ENCODE measurements around the gene TOR1AIP2. TPM values are rescaled to one million over a fixed set of nuclear protein-coding genes. Genes with fewer than 3 reads are reported as not detected.

Gene TOR1AIP2
- total RNA-seq, 2 donors from 2014 or later = 70.9 to 78.3 TPM

GRCh38 chr1:179803918-179804317, 73.7 kb downstream of the TOR1AIP2 start:
- no peaks in the 10 kb centered on the region for H3K36me3 ChIP-seq (ENCODE audit: control insufficient read depth, insufficient read depth, low read length)
- H3K9ac ChIP-seq (ENCODE audit: extremely low read depth, low read length, poor library complexity, severe bottlenecking) = no peak overlapping the region
- Mint-ChIP-seq H3K27ac (no peak overlapping the region), H3K9me3 (no peaks in the 10 kb centered on the region), H3K27me3 (ENCODE audit: insufficient read depth) (peaks cover 2% of the 10 kb centered on the region), H3K4me1 (peaks cover 5% of the 10 kb centered on the region), H3K4me3 (no peak overlapping the region), H3K36me3 (ENCODE audit: low read depth) (no peaks in the 10 kb centered on the region)
- TF ChIP-seq, protein P1, sequence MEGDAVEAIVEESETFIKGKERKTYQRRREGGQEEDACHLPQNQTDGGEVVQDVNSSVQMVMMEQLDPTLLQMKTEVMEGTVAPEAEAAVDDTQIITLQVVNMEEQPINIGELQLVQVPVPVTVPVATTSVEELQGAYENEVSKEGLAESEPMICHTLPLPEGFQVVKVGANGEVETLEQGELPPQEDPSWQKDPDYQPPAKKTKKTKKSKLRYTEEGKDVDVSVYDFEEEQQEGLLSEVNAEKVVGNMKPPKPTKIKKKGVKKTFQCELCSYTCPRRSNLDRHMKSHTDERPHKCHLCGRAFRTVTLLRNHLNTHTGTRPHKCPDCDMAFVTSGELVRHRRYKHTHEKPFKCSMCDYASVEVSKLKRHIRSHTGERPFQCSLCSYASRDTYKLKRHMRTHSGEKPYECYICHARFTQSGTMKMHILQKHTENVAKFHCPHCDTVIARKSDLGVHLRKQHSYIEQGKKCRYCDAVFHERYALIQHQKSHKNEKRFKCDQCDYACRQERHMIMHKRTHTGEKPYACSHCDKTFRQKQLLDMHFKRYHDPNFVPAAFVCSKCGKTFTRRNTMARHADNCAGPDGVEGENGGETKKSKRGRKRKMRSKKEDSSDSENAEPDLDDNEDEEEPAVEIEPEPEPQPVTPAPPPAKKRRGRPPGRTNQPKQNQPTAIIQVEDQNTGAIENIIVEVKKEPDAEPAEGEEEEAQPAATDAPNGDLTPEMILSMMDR (conservative IDR thresholded peaks at IDR 0.05) = no peak
- WGBS, 2 experiments (ENCODE audit: insufficient coverage in 1 of 2, insufficient read length in 1 of 2) = 74% methylated on average over 1 of the region's 1 CpG; no CpG with 5 or more reads in 1 of the 2 experiments
- H3K27me3 ChIP-seq (ENCODE audit: control insufficient read depth, insufficient read depth, low read length, poor library complexity, severe bottlenecking) = no peaks in the 10 kb centered on the region
- H3K9me3 ChIP-seq (ENCODE audit: control insufficient read depth, low read length) = no peaks in the 10 kb centered on the region
- H3K4me3 ChIP-seq (ENCODE audit: low read length) = no peak overlapping the region
- DNase-seq = no peak
- H3K27ac ChIP-seq (ENCODE audit: low read depth, low read length) = no peak overlapping the region
- H3K4me1 ChIP-seq (ENCODE audit: control insufficient read depth, insufficient read depth, low read length) = no peaks in the 10 kb centered on the region

- Mint-ChIP-seq H3K9me3 (no peaks in the 10 kb centered on the region), H3K36me3 (ENCODE audit: low read depth) (no peaks in the 10 kb centered on the region), H3K27me3 (ENCODE audit: insufficient read depth) (peaks cover 2% of the 10 kb centered on the region), H3K27ac (no peak overlapping the region), H3K4me1 (peaks cover 8% of the 10 kb centered on the region), H3K4me3 (no peak overlapping the region)
- no peak overlapping the region for H3K9ac ChIP-seq (ENCODE audit: extremely low read depth, low read length, poor library complexity, severe bottlenecking)
- no peak overlapping the region for H3K27ac ChIP-seq (ENCODE audit: low read depth, low read length)
- no peaks in the 10 kb centered on the region for H3K36me3 ChIP-seq (ENCODE audit: control insufficient read depth, insufficient read depth, low read length)
- 87 to 90% methylated on average over 4 to 6 of the region's 6 CpGs for WGBS, 2 experiments (ENCODE audit: insufficient coverage in 1 of 2, insufficient read length in 1 of 2)
- no peaks in the 10 kb centered on the region for H3K9me3 ChIP-seq (ENCODE audit: control insufficient read depth, low read length)
- H3K4me3 ChIP-seq (ENCODE audit: low read length) = no peak overlapping the region
- DNase-seq = no peak
- no peaks in the 10 kb centered on the region for H3K27me3 ChIP-seq (ENCODE audit: control insufficient read depth, insufficient read depth, low read length, poor library complexity, severe bottlenecking)
- no peaks in the 10 kb centered on the region for H3K4me1 ChIP-seq (ENCODE audit: control insufficient read depth, insufficient read depth, low read length)
- TF ChIP-seq, protein P1 (conservative IDR thresholded peaks at IDR 0.05) = no peak
Observed at GRCh38 chr1:179803104-179803503, 74.5 kb downstream of the TOR1AIP2 start.

- Histone ChIP-seq H3K4me3 (ENCODE audit: low read length) (no peak overlapping the region), H3K4me1 (ENCODE audit: control insufficient read depth, insufficient read depth, low read length) (no peaks in the 10 kb centered on the region), H3K36me3 (ENCODE audit: control insufficient read depth, insufficient read depth, low read length) (no peaks in the 10 kb centered on the region), H3K27ac (ENCODE audit: low read depth, low read length) (no peak overlapping the region), H3K9me3 (ENCODE audit: control insufficient read depth, low read length) (no peaks in the 10 kb centered on the region), H3K27me3 (ENCODE audit: control insufficient read depth, insufficient read depth, low read length, poor library complexity, severe bottlenecking) (no peaks in the 10 kb centered on the region), H3K9ac (ENCODE audit: extremely low read depth, low read length, poor library complexity, severe bottlenecking) (no peak overlapping the region)
- 93% methylated on average over 4 of the region's 4 CpGs; no CpG with 5 or more reads in 1 of the 2 experiments for WGBS, 2 experiments (ENCODE audit: insufficient coverage in 1 of 2, insufficient read length in 1 of 2)
- DNase-seq = no peak
- Mint-ChIP-seq H3K36me3 (ENCODE audit: low read depth) (no peaks in the 10 kb centered on the region), H3K4me1 (peaks cover 11% of the 10 kb centered on the region), H3K9me3 (no peaks in the 10 kb centered on the region), H3K27ac (no peak overlapping the region), H3K4me3 (no peak overlapping the region), H3K27me3 (ENCODE audit: insufficient read depth) (peaks cover 2% of the 10 kb centered on the region)
- TF ChIP-seq, protein P1 (conservative IDR thresholded peaks at IDR 0.05) = no peak
Observed at GRCh38 chr1:179800481-179800880, 77.1 kb downstream of the TOR1AIP2 start.
